Stimulated activated CD8-positive, alpha-beta memory T cell treated with anti-CD3 and anti-CD28 coated beads, Interleukin-15, amount 100 ng/mL, for 24 hours (primary cell): Measurements from ENCODE around the gene NHSL2.
"Not testable (repeated sequence)": the region's sequence is repeated elsewhere in the genome, so short reads cannot be mapped to it uniquely, and the experiment has no call there.

Experiments used
- DNase-seq: peaks from one replicate; pipeline ENCODE4 v3.0.0-alpha.2; 2020; ENCODE audit warnings: low read depth

NHSL2 gene

GRCh38 chrX:72042852-72043248, 132.2 kb downstream of the NHSL2 start:
- no peak for DNase-seq

GRCh38 chrX:72043636-72044035, 133.0 kb downstream of the NHSL2 start:
- no peak for DNase-seq

- DNase-seq, result no peak
Observed at GRCh38 chrX:72045141-72045540, 134.5 kb downstream of the NHSL2 start.

- no peak for DNase-seq
Observed at GRCh38 chrX:72045552-72046277, 135.1 kb downstream of the NHSL2 start.

- no peak for DNase-seq
Observed at GRCh38 chrX:72046447-72046846, 135.8 kb downstream of the NHSL2 start.

- no peak for DNase-seq
Observed at GRCh38 chrX:72048510-72049455, 138.1 kb downstream of the NHSL2 start.

- no peak for DNase-seq
Observed at GRCh38 chrX:72050011-72050410, 139.4 kb downstream of the NHSL2 start.

GRCh38 chrX:72051589-72051988, 140.9 kb downstream of the NHSL2 start:
- no peak for DNase-seq

GRCh38 chrX:72052415-72053090, 141.9 kb downstream of the NHSL2 start:
- DNase-seq, result no peak

GRCh38 chrX:72053508-72053907, 142.9 kb downstream of the NHSL2 start:
- no peak for DNase-seq

- DNase-seq, result no peak
Observed at GRCh38 chrX:72054779-72055489, 144.3 kb downstream of the NHSL2 start.

GRCh38 chrX:72057331-72057730, 146.7 kb downstream of the NHSL2 start:
- DNase-seq, result no peak

- no peak for DNase-seq
Observed at GRCh38 chrX:72057849-72058248, 147.2 kb downstream of the NHSL2 start.

GRCh38 chrX:72058346-72058745, 147.7 kb downstream of the NHSL2 start:
- not testable (repeated sequence) for DNase-seq

GRCh38 chrX:72060196-72060920, 149.7 kb downstream of the NHSL2 start:
- no peak for DNase-seq

GRCh38 chrX:72060921-72061490, 150.4 kb downstream of the NHSL2 start:
- DNase-seq, result no peak

GRCh38 chrX:72062916-72063315, 152.3 kb downstream of the NHSL2 start:
- DNase-seq, result no peak

GRCh38 chrX:72069350-72070160, 158.9 kb downstream of the NHSL2 start:
- DNase-seq, result no peak

GRCh38 chrX:72071213-72071612, 160.6 kb downstream of the NHSL2 start:
- DNase-seq, result no peak

- no peak for DNase-seq
Observed at GRCh38 chrX:72073633-72074032, 163.0 kb downstream of the NHSL2 start.
